Breast epithelium (tissue), 4 donors: ENCODE results near the gene FCMR. TPM values are rescaled to one million over a fixed set of nuclear protein-coding genes. Genes with fewer than 3 reads are reported as not detected.

Experiments
- DNase-seq, 2 donors: peaks; one replicate each; pipeline ENCODE4 v3.0.0-alpha.2; 2019; ENCODE audit warnings: low spot score in 2 of 2
- H3K27ac ChIP-seq, 2 donors: fragments of 200-600 bp; sonication (generic) in 1 of 2; one replicate each; pipeline ENCODE4 v1.5.1; 2016 to 2019; ENCODE audit warnings: mild to moderate bottlenecking in 1 of 2
- H3K27me3 ChIP-seq, 2 donors: fragments of 200-600 bp; sonication (generic) in 1 of 2; one replicate each; pipeline versions ENCODE4 v1.5.1 to v1.6.0; 2017 to 2019; ENCODE audit warnings: control low read depth in 1 of 2, mild to moderate bottlenecking in 1 of 2
- H3K36me3 ChIP-seq: fragments of 200-600 bp; one replicate; pipeline ENCODE4 v1.5.1; 2019
- H3K4me1 ChIP-seq, 2 donors: fragments of 200-600 bp; sonication (generic); one replicate each; pipeline ENCODE4 v1.5.1; 2016 to 2019; ENCODE audit warnings: control low read depth in 1 of 2
- H3K4me3 ChIP-seq, 3 donors: fragments of 200-600 bp; sonication (generic); 1 replicate in 2 of 3; 2 replicates in 1 of 3; pipeline ENCODE4 v1.5.1; 2016 to 2019; ENCODE audit warnings: mild to moderate bottlenecking in 3 of 3, moderate library complexity in 2 of 3
- H3K9me3 ChIP-seq, 2 donors: fragments of 200-600 bp; sonication (generic) in 1 of 2; one replicate each; pipeline ENCODE4 v1.5.1; 2016 to 2019; ENCODE audit warnings: control low read depth in 1 of 2
- CTCF ChIP-seq, 3 donors: fragments of 450-650 bp; IDR thresholded peaks; one replicate each; pipeline ENCODE4 v1.5.1; 2016 to 2017; ENCODE audit warnings: antibody characterized with exemption in 3 of 3, mild to moderate bottlenecking in 3 of 3, moderate library complexity in 3 of 3
- POLR2A ChIP-seq: fragments of 450-650 bp; IDR thresholded peaks from one replicate; pipeline ENCODE4 v1.6.1; 2016; ENCODE audit warnings: antibody characterized with exemption, mild to moderate bottlenecking, moderate library complexity
- POLR2AphosphoS5 ChIP-seq, 3 donors: sonication (generic); formaldehyde crosslinking; IDR thresholded peaks; one replicate each; pipeline ENCODE4 v1.6.1; 2017; ENCODE audit warnings: antibody characterized with exemption in 3 of 3
- intact Hi-C: fragments of 100-400 bp; cut with DNase I; formaldehyde crosslinking; loops from one replicate; pipeline ENCODE4 v1.15.1; 2023; ENCODE audit warnings: low total_unique reads
- total RNA-seq, 3 donors: library from RNA; depleted of rRNA; stranded (reverse); fragments of >200 nt; gene quantifications; one replicate each; pipeline ENCODE4 v1.1.0, GENCODE V29; 2016

FCMR gene
- total RNA-seq, 3 donors from 2014 or later, result 1.1 to 11.0 (median 3.3) TPM

GRCh38 chr1:206967096-206967849 is 45.5 kb upstream of the FCMR start:
- intact Hi-C loops, result no loop called here
- Histone ChIP-seq H3K4me1 (no peaks in the 10 kb centered on the region), H3K27me3 (no peaks in the 10 kb centered on the region), H3K9me3 (no peaks in the 10 kb centered on the region), H3K4me3 (no peak overlapping the region), H3K27ac (no peak overlapping the region), H3K36me3 (no peaks in the 10 kb centered on the region)
- TF ChIP-seq POLR2A (no peak), POLR2AphosphoS5 (IDR thresholded peaks at IDR 0.05) (no peak), CTCF (IDR thresholded peaks at IDR 0.05) (no peak)
- DNase-seq, result no peak

GRCh38 chr1:206965781-206966180 is 44.0 kb upstream of the FCMR start:
- H3K9me3 ChIP-seq, result no peaks in the 10 kb centered on the region
- intact Hi-C loops, result no loop called here
- no peak for DNase-seq

GRCh38 chr1:206963740-206964139 is 42.0 kb upstream of the FCMR start:
- TF ChIP-seq POLR2AphosphoS5 (IDR thresholded peaks at IDR 0.05) (no peak), CTCF (IDR thresholded peaks at IDR 0.05) (no peak), POLR2A (no peak)
- Histone ChIP-seq H3K27ac (no peak overlapping the region), H3K27me3 (no peaks in the 10 kb centered on the region), H3K4me3 (no peak overlapping the region), H3K9me3 (no peaks in the 10 kb centered on the region), H3K4me1 (no peaks in the 10 kb centered on the region), H3K36me3 (no peaks in the 10 kb centered on the region)
- no peak for DNase-seq
- intact Hi-C loops, result no loop called here

More at GRCh38 chr1:206965781-206966180, 44.0 kb upstream of the FCMR start:
- no peak overlapping the region for H3K4me3 ChIP-seq
- no peaks in the 10 kb centered on the region for H3K4me1 ChIP-seq
- no peak overlapping the region for H3K27ac ChIP-seq
- no peak for TF ChIP-seq POLR2AphosphoS5 (IDR thresholded peaks at IDR 0.05)
- TF ChIP-seq CTCF (IDR thresholded peaks at IDR 0.05), result no peak
- TF ChIP-seq POLR2A, result no peak
- H3K36me3 ChIP-seq, result no peaks in the 10 kb centered on the region
- no peaks in the 10 kb centered on the region for H3K27me3 ChIP-seq

- no peaks in the 10 kb centered on the region for H3K27me3 ChIP-seq
- H3K4me3 ChIP-seq, result no peak overlapping the region
- H3K27ac ChIP-seq, result no peak overlapping the region
- TF ChIP-seq CTCF (IDR thresholded peaks at IDR 0.05) (no peak), POLR2AphosphoS5 (IDR thresholded peaks at IDR 0.05) (no peak), POLR2A (no peak)
- intact Hi-C loops, result no loop called here
- no peak for DNase-seq
- no peaks in the 10 kb centered on the region for H3K9me3 ChIP-seq
- no peaks in the 10 kb centered on the region for H3K36me3 ChIP-seq
- no peaks in the 10 kb centered on the region for H3K4me1 ChIP-seq
Measured at GRCh38 chr1:206963119-206963712, 41.5 kb upstream of the FCMR start.

GRCh38 chr1:206962272-206962671 is 40.5 kb upstream of the FCMR start:
- intact Hi-C loops, result no loop called here

More at GRCh38 chr1:206962272-206962671, 40.5 kb upstream of the FCMR start:
- Histone ChIP-seq H3K4me3 (no peak overlapping the region), H3K9me3 (no peaks in the 10 kb centered on the region), H3K27ac (no peak overlapping the region), H3K4me1 (no peaks in the 10 kb centered on the region), H3K27me3 (no peaks in the 10 kb centered on the region), H3K36me3 (no peaks in the 10 kb centered on the region)
- TF ChIP-seq POLR2AphosphoS5 (IDR thresholded peaks at IDR 0.05) (no peak), POLR2A (no peak), CTCF (IDR thresholded peaks at IDR 0.05) (no peak)
- DNase-seq, result no peak
